ENCODE results near the gene STAM.
A peak's percentile ranks its signal among the peaks of the same experiment; 100 is the strongest.
"Not testable (repeated sequence)": the region's sequence is repeated elsewhere in the genome, so short reads cannot be mapped to it uniquely, and the experiment has no call there.

Gene STAM

DNA sequence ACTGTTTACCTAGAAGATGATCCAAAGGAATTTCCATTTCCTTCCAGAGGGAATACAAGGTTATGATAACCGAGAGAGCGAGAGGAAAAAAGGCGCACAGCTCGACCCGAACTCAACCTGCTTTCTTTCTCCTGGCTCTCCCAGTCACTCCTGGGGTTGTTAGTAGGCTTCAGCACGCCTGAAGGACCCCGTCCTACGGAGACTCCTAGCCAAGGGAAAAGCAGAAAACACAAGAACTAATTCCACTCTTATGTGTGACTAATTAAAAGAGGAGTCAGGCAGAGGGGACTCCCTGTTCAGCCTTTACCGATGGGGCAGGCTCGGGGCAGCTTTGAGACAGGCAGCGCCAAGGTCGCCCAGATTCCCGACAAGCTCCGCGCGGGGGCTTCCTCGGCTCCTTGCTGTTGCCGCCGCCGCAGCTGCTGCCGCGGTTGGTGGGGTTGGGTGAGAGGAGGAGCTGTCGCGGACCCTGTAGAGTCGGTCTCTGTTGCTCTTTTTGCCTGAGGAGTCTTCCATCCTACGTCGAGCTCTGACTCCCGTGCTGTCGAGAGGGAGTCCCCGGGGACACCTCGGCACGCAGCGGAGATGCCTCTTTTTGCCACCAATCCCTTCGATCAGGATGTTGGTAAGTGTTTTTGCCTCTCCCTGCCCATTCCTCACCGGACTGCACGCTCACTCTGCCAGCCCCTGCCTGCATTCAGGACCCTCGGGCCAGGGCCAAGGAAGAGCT lies at the start of gene STAM:
STAM (plus strand) TSS at position 397 of the 730 bp plus-strand sequence; CDS start at position 586, 189 bp downstream.
- DNase-seq (ENCODE audit: low read depth): peak; percentile 84

DNA sequence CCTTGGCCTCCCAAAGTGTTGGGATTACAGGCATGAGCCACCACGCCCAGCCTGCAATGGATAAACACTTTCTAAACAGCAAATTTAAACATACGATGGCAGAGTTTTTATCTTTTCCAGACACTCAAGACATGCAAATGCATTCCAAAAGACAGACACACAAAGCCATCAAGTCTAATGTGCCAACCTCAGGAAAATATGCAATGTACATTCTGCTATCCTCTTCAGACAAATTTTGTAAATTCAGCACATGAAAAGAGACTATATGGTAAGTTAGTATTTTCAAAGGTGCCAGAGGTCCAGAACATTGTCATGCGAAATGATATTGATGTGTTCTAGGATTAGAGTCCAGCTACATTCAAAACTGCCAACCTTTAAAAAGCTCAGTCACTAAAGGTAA lies 46.6 kb upstream of the STAM start:
- no peak for DNase-seq (ENCODE audit: low read depth)

DNA sequence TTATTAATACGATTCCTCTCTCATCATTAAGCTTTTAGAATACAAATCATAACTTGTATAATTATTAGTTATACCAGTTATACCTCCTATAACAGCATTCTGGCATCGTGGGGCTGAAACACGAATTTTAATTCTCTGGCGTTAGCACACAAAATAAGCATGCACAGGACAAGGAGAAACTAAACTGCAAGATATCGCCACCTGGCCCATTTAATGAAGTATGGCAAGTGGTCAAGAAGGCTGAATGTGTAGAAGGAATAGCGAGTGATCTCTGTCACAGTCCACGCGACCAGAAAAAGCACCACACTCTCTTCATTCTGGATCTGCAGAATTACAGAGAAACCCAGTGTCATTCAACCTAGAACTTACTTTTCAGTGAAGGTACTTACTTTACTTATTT lies 44.9 kb upstream of the STAM start:
- no peak for DNase-seq (ENCODE audit: low read depth)

DNA sequence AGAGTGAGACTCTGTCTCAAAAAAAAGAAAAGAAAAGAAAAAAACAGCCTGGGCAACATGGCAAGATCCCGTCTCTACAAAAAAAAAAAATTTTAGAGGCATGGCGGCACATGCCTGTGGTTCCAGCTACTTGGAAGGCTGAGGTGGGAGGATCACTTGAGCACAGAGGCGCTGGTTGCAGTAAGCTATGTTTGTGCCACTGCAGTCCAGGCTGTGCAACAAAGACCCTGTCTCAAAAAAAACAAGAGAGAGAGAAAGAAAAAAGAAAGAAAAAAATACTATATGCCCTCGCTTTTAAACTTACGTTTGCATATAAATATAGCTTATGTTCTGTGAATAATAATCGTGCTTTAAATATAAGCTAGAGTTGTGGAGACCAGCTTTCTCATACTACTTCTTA lies 38.0 kb upstream of the STAM start:
- DNase-seq (ENCODE audit: low read depth): no peak

DNA sequence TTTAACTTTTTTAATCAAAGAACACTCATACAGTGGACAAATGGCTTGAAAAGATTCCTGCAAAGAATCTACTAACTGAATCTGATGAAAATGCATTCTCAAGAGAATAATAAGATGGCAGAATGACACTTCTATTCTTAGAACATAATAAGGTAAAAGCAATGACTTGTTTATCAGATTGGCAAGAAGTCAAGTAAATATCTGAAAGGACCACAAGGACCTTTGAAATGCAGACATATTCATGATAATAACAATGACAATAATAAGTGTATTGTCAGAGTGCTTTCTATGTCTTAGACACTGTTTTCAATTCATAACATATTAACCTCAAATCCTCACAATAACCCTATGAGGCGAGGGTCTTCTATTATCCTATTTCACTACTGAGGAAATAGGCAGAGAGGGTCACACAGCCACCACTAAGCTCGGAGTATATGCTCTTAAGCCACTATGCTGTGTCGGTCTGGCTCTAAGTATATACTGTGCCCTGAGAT lies 37.4 kb upstream of the STAM start:
- no peak for DNase-seq (ENCODE audit: low read depth)

DNA sequence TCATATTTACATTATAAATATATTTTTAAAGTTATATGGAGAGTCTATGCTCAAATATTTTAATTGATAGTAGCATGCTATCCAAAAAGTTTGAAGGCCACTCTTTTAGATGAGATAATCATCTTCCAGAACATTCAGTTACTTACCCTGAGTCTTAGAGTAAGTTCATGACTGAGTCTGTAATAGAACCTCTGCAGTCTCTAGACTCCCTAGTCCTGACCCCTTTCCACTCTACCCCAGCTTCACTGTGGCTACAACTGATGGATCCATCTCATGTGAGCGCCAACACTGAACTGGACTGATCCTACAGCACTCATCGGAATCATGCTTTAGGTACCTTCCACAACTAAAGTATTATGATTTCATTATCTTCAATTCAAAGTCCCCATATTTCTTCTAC lies 36.9 kb upstream of the STAM start:
- DNase-seq (ENCODE audit: low read depth): no peak

DNA sequence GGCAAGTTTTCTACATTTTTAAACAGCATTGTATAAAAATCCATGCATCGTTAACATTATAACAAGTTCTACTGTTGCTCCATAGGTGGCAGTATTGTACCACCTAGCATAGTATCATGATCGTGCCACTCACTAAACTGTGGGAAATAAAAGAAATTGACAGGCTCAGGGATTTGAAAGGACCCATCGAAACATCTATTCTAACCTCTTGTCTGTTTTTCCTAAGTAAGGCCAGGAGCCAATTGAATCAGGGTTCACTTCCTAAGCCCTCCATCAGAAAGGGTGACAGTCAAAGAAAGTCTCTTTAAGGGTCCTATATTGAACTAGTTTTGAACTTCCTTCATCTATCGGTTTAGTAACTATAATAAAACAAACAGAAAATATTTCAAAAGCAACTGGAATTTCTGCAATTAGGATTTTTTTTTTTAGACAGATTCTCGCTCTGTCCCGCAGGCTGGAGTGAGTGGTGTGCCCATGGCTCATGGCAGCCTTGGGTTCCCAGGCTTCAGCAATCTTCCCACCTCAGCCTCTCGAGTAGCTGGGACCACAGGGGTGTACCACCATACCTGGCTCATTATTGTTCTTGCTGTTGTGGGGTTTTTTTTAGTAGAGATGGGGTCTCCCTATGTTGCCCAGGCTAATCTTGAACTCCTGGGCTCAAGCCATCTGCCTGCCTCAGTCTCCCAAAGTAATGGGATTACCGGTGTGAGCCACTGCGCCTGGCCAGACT lies 36.2 kb upstream of the STAM start:
- no peak for DNase-seq (ENCODE audit: low read depth)

DNA sequence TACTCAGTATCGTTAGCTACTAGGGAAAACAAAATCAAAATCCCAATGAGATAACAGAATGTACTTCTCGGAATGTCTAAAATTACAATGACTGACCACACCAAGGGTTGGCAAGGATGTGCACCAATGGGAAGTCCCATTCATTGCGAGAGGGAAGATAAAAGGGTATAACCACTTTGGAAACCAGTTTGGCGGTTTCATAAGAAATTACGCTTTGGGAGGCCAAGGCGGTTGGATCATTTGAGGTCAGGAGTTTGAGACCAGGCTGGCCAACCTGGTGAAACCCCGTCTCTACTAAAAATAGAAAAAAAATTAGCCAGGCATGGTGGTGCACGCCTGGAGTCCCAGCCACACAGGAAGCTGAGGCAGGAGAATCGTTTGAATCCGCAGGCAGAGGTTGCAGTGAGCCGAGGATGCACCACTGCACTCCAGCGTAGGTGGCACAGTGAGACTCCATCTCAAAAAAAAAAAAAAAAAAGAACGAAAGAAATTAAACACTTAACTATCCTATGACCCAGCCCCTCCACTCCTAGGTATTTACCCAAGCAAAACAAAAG lies 34.4 kb upstream of the STAM start:
- no peak for DNase-seq (ENCODE audit: low read depth)

DNA sequence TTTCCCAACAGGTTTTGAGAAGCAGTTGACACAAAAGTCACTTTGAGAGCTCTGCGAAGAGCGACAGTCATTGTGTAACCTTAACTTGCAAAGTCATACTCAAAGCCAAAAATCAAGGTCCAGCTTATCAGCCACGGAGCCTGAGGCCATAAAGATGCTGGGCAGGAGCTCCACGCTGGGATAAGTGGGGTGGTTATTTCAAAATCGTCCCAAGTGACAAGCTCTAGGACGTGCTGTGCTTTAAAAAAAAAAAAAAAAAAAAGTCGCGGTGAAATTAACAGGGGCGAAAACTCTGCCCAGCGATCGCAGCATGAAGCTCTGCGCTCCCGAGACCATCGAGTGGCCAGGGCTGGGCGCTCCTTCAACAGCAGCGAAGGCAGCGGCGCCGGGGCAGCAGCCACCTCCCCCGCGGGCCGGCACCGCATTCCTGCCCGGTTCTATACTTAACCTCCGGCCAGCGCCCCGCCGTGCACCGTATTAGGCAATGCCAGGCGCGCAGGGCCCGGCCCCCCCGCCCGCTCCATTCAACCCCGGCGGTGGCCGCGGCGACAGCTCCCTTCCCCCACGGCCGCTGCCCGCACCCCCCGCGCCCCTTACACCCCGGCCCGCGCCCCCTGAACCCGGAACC lies 27.4 kb upstream of the STAM start:
- no peak for DNase-seq (ENCODE audit: low read depth)

DNA sequence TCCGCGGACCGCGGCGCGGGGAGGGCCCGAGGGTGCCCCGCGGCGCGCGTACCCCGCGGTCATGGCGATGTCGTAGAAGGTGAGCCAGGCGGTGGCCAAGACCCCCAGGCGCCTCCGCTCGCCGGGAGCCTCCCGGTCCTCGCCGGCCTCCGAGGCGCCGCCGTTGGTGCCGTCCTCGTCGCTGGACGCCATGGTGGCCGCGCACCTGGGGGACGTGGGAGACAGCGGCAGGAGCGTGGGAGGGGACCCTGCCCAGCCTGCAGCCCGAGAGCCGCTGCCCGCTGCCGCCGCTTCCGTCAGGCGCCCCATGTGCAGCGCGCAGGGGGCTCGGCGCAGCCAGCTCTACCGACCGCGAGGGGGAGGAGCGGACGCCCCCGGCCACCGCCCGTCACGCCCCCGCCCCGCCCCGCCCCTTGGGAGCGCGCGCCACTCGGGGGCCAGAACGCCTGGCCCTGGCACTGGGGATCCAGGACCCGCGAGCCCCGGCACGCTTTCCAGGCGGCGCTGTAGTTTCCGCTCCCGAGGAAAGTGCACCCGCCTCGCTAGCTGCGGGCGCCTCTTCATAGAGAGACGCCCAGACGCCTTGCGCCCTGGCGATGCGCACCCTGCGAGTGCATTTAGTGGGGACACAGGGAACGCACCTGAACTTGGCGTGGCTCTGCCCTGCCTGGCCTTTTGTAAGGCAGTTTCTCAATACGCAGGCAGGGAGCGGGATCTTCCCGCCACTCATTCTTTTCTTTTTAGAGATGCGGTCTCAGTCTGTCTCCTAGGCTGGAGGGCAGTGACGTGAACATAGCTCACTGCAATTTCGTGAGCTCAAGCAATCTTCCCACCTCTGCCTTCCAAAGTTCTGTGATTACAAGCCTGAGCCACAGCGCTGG lies 26.7 kb upstream of the STAM start, which contains the start of gene HACD1:
HACD1 (minus strand) TSS at position 344 of the 881 bp plus-strand sequence; CDS start at position 309, 35 bp downstream.
- DNase-seq (ENCODE audit: low read depth): peak; percentile 19

DNA sequence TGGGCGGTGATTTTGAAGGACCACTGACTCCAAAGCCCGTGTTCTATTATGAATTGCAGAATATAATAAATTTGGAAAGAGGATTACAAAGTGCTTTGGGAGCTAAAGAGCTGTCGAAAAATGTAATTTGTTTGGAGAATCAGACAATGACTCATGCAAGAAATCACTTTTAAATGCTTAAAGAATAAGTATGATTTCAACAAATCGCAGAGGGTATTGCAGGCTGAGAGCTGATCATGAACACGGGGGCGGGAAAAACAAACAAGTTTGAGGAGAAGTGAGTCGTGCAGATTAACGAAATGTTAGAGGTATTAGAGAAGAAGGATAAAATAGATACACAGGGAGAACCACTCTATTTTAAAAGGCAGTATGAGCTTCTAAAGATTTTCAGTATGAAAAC lies 21.9 kb upstream of the STAM start:
- DNase-seq (ENCODE audit: low read depth): no peak

DNA sequence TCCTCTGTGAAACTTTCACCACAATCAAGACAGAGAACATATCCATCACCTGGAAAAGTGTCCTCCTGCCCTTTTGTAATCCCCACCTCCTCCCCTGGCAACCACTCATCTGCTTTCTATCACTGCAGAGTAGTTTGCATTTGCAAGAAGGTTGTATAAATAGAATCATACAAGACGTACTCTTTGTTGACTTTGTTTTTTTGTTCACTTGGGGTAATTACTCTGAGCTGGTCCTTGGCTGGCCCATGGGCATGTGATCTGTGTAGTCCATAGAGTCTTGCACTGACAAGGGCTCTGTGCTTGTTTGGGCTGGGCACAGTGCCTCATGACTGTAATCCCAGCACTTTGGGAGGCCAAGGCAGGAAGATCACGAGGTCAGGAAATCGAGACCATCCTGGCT lies 19.0 kb upstream of the STAM start:
- no peak for DNase-seq (ENCODE audit: low read depth)

DNA sequence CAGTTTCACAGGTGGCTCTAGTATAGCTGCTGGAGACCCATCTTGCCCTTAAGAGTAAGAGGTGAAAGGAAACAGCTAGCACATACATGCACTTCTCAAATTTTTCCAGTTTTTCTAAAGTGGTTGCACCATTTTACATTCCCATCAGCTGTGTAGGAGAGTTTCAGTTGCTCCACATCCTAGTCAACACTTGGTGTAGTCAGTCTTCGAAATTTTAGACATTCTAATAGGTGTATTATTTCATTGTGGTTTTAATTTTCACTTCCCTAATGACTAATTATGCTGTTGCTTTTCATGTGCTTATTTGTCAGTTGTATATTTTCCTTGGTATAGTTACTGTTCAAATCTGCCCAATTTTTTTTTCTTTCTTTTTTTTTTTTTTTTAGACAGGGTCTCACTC lies 17.3 kb upstream of the STAM start:
- DNase-seq (ENCODE audit: low read depth): no peak

DNA sequence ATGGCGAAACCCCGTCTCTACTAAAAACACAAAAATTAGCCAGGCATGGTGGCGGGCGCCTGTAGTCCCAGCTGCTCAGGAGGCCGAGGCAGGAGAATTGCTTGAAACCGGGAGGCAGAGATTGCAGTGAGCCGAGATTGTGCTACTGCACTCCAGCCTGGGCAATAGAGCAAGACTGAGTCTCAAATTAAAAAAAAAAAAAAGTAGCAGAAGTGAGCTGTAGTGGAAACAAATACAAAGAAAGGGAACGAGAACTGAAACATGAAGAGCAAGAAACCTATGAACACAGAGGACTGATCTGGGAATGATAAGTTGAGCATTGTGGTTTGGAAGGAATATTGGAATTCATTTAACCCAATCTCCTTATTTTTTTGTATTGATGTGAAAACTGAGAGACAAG lies 11.4 kb upstream of the STAM start:
- not testable (repeated sequence) for DNase-seq (ENCODE audit: low read depth)

DNA sequence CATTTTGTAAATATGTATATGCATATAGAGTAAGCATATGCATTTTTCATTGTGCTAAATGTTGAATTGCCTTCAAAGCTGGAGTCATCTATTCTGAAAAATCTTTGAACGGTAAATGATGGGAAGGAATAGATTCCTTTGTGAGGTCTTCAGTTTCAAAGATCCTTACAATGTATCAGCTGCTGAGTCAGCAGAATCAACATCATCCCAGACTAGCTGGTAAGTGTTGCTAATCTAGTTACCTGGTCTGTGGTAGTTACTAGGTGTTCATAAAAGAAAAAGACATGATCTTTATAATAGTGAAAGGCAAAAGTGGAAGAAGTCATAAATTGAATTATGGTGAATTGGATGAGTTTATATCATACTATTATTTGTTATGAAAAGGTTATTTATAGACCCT lies 10.6 kb upstream of the STAM start:
- DNase-seq (ENCODE audit: low read depth): no peak

DNA sequence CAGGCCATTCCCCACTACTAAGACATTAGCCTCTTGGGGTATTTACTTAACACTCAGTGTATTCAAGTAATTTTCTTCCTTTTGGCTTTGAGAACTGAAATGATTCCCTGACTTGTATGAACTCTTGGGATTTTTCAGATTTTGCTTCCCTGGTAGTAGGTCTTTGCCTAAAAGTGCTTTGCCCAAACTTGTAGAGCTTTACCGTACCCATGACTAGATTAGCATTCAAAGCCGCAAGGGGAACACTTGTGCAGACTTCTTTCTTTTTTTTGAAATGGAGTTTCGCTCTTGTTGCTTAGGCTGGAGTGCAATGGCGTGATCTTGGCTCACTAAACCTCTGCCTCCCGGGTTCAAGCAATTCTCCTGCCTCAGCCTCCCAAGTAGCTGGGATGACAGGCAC lies 6.1 kb upstream of the STAM start:
- DNase-seq (ENCODE audit: low read depth): no peak

DNA sequence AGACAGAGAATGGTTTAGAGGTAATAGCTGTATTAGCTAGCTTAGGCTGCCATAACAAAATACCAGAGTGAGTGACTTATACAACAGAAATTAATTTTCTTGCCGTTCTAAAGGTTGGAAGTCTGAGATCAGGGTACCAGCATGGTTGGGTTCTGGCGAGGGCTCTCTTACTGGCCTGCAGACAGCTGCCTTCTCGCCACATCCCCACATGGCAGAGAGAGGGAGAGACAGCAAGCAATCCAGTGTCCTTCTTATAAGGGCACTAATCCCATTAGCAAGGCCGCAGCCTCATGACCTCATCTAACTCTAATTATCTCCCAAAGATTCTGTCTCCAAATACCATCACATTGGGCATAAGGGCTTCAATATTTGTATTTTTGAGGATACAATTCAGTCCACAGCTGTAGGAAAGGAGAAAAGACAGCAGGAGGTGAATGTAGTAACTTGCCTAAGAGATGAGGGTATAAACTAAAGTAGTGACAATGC lies 3.6 kb upstream of the STAM start:
- DNase-seq (ENCODE audit: low read depth): no peak

DNA sequence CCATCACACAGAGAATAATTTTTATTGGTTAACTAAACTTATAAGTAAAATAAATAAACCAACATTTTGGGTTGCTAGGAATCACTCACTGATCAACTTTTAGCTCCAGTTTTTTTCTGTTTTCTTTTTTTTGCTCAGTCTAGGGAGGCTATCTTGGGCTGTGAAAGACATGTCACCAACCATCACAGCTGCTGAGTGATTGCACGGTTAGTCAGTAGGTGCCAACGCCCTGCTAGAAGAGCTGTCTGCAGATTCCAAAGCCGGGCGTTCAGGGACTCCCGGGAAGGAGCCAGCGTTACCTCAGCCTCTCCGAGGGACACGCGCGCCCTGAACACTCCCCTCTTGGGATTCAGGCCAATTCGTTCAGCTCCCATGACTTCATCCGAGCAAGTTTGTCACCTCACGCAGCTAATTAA lies 604 bp upstream of the STAM start:
- DNase-seq (ENCODE audit: low read depth): no peak

DNA sequence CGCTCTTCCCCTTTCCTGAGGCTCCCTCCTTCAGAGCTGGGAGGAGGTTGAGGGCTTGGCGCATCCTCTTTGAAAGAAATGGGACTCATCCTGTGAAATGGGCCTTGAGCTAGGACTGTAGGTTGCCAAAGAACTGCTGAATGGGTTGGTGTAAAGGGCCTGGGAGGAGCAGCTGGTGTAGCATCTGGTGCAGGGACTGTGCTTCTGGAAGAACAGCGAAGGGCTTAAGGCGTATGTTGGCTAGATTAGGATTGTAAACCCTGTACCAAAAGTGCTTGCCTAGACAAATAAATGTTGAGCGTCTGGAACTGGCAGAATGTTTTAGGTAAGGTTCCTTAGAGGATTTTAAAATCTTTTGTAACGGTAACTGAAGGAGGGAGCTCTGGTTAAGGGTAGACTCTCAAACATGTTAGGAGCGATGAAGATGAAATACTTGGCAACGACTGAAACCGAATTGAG lies 563 bp downstream of the STAM start:
- no peak for DNase-seq (ENCODE audit: low read depth)

DNA sequence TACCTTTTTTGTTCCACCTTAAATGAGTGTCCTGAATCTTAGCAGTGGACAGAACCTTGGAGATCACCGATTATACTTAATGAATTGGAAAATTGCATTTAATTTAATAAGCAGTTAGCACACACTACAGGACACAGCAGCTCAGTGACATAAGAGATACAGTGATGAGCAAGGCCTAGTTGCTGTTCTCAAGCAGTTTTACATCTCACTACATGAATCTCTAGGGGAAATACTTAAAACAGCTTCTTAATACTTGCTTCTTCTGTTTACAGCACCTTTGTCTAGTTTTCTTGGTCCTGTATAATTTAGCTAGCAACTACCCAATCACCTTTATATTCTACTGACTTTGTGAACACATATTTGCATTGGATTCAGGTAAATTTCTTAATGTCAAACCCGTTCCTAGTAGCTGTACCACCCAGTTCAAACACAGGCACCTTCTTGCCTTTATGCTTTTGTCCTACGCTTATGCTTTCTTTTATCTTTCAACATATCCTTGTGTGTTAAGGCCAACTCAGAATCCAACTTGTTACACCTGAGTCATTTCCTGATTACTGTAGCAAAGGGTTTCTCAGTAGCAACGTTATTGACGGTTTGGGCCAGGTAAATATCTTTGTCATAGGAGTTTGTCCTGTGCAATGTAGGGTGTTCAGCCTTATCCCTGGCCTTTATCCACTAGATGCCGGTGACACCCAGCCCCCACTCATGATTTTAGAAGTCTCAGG lies 1.8 kb downstream of the STAM start:
- no peak for DNase-seq (ENCODE audit: low read depth)

DNA sequence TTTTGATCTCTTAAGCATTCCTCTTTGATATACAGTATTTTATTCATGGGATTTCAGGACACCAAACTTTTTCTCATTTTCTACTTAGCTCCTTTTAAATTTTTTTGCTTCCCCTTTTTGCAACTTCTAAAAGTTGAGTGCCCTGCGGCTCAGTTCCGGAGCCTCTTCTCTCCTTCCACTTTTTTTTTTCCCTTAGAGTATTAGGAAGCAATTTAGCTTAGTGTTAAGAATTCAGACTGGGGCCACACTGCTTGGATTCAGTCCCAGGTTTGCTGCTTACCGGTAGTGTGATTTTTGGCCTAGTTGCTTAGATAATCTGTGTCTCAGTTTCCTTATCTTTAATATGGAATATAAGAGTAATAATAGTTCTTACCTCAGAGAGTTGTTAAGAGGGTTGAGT lies 3.4 kb downstream of the STAM start:
- no peak for DNase-seq (ENCODE audit: low read depth)

All from activated gamma-delta T cell treated with anti-CD3 and anti-CD28 coated beads, Interleukin-2, amount 50 U/mL, for 16 hours (primary cell).